CD14-positive monocyte (primary cell): ENCODE data around the gene PITPNC1. TPM values are rescaled to one million over a fixed set of nuclear protein-coding genes. Genes with fewer than 3 reads are reported as not detected.

Experiments
- DNase-seq, 3 donors: peaks; one replicate each; pipeline ENCODE4 v3.0.0-alpha.2; 2011 to 2022
- H2AFZ ChIP-seq: 2 replicates; pipeline ENCODE4 v1.6.0; 2012; ENCODE audit warnings: mild to moderate bottlenecking, low read depth, low read length, inconsistent platforms; ENCODE audit not compliant: insufficient read depth, poor library complexity, severe bottlenecking
- H3K27ac ChIP-seq, 2 donors: 1 replicate in 1 of 2; 2 replicates in 1 of 2; pipeline ENCODE4 v1.5.1; 2012 to 2013; ENCODE audit warnings: low read length in 2 of 2, control low read depth in 1 of 2, inconsistent platforms in 1 of 2, low read depth in 1 of 2, mild to moderate bottlenecking in 1 of 2
- H3K27me3 ChIP-seq, 2 donors: one replicate each; pipeline versions ENCODE4 v1.6.0 to v1.6.1; 2011 to 2013; ENCODE audit warnings: low read length in 2 of 2; ENCODE audit not compliant: control insufficient read depth in 2 of 2, insufficient read depth in 2 of 2
- H3K36me3 ChIP-seq, 2 donors: replicated peaks in 1 of 2; 1 replicate in 1 of 2; 2 replicates in 1 of 2; pipeline versions ENCODE4 v1.5.1 to v1.6.1; 2012 to 2013; ENCODE audit warnings: low read length in 2 of 2, control low read depth in 1 of 2, inconsistent platforms in 1 of 2, mild to moderate bottlenecking in 1 of 2; ENCODE audit not compliant: insufficient read depth in 2 of 2, control insufficient read depth in 1 of 2
- H3K4me1 ChIP-seq, 2 donors: 1 replicate in 1 of 2; 2 replicates in 1 of 2; pipeline versions ENCODE4 v1.5.1 to v1.6.1; 2012 to 2013; ENCODE audit warnings: low read length in 2 of 2, control low read depth in 1 of 2, inconsistent platforms in 1 of 2, mild to moderate bottlenecking in 1 of 2, moderate library complexity in 1 of 2; ENCODE audit not compliant: insufficient read depth in 2 of 2, control insufficient read depth in 1 of 2
- H3K4me2 ChIP-seq: replicated peaks from 2 replicates; pipeline ENCODE3; 2012; ENCODE audit warnings: low read length, moderate library complexity, mild to moderate bottlenecking; ENCODE audit not compliant: poor library complexity, severe bottlenecking; ENCODE audit errors: extremely low read depth
- H3K4me3 ChIP-seq, 3 experiments: fragments of 200-600 bp in 1 of 3; sonication (generic) in 1 of 3; replicated peaks in 1 of 3; 1 replicate in 2 of 3; 2 replicates in 1 of 3; pipeline ENCODE4 v1.5.1; 2011 to 2013; ENCODE audit warnings: low read length in 3 of 3, mild to moderate bottlenecking in 3 of 3, control low read depth in 2 of 3, low read depth in 2 of 3, inconsistent platforms in 1 of 3, moderate library complexity in 1 of 3
- H3K79me2 ChIP-seq: 2 replicates; pipeline ENCODE4 v1.6.0; 2012; ENCODE audit warnings: mild to moderate bottlenecking, control low read depth, inconsistent platforms, low read length, moderate library complexity; ENCODE audit not compliant: insufficient read depth
- H3K9ac ChIP-seq: 2 replicates; pipeline ENCODE4 v1.6.0; 2017; ENCODE audit warnings: low read length, mild to moderate bottlenecking; ENCODE audit not compliant: insufficient read depth, poor library complexity, severe bottlenecking
- H3K9me3 ChIP-seq, 2 donors: replicated peaks in 1 of 2; 1 replicate in 1 of 2; 2 replicates in 1 of 2; pipeline versions ENCODE4 v1.5.1 to v1.6.1; 2012 to 2013; ENCODE audit warnings: low read length in 2 of 2, control low read depth in 1 of 2; ENCODE audit not compliant: control insufficient read depth in 1 of 2, insufficient read depth in 1 of 2
- H4K20me1 ChIP-seq: 2 replicates; pipeline ENCODE4 v1.6.0; 2012; ENCODE audit warnings: mild to moderate bottlenecking, low read length, control low read depth, moderate library complexity; ENCODE audit not compliant: insufficient read depth
- H3K27ac Mint-ChIP-seq, 7 donors: one replicate each; pipeline ENCODE4 v1.8.0; 2020; ENCODE audit warnings: mild to moderate bottlenecking in 7 of 7, mixed read lengths in 7 of 7, moderate library complexity in 6 of 7, inconsistent platforms in 2 of 7
- H3K27me3 Mint-ChIP-seq, 3 donors: one replicate each; pipeline ENCODE4 v1.8.0; 2021 to 2022; ENCODE audit warnings: low read depth in 3 of 3, mild to moderate bottlenecking in 3 of 3, mixed read lengths in 3 of 3, moderate library complexity in 3 of 3, inconsistent platforms in 1 of 3
- H3K36me3 Mint-ChIP-seq, 2 donors: one replicate each; pipeline ENCODE4 v1.8.0; 2020; ENCODE audit warnings: mixed read lengths in 2 of 2, inconsistent platforms in 1 of 2, mild to moderate bottlenecking in 1 of 2
- H3K4me1 Mint-ChIP-seq: one replicate; pipeline ENCODE4 v1.8.0; 2020; ENCODE audit warnings: mild to moderate bottlenecking, mixed read lengths
- H3K4me3 Mint-ChIP-seq, 2 donors: one replicate each; pipeline ENCODE4 v1.8.0; 2020; ENCODE audit warnings: mild to moderate bottlenecking in 2 of 2, mixed read lengths in 2 of 2, moderate library complexity in 1 of 2
- H3K9me3 Mint-ChIP-seq, 7 donors: one replicate each; pipeline ENCODE4 v1.8.0; 2020 to 2022; ENCODE audit warnings: mixed read lengths in 7 of 7, mild to moderate bottlenecking in 6 of 7, moderate library complexity in 6 of 7, inconsistent platforms in 2 of 7
- CTCF ChIP-seq: fragments of 200-600 bp; IDR thresholded peaks from one replicate; pipeline ENCODE4 v1.8.0; 2022; ENCODE audit warnings: antibody characterized with exemption, mild to moderate bottlenecking
- WGBS: methylation state at CpG from one replicate; pipeline ENCODE4 v1.1.5; 2013; ENCODE audit warnings: missing lambda C conversion rate; ENCODE audit not compliant: insufficient coverage; 5-methylcytosine and 5-hydroxymethylcytosine counted together
- intact Hi-C, 2 donors: fragments of 100-400 bp; cut with micrococcal nuclease; formaldehyde crosslinking; loops; one replicate each; pipeline versions ENCODE4 v1.15.0 to v1.15.1; 2023
- polyA plus RNA-seq, 3 donors: library from polyadenylated mRNA; depleted of rRNA in 1 of 3; unstranded in 2 of 3; stranded (reverse) in 1 of 3; fragments of 300-500 nt in 2 of 3; fragments of >200 nt in 1 of 3; fragmentation: Illumina TruSeq in 2 of 3; gene quantifications; 1 replicate in 2 of 3; 2 replicates in 1 of 3; pipeline ENCODE4 v1.2.3, GENCODE V29; 2012 to 2021

PITPNC1 gene
- polyA plus RNA-seq, 3 donors, result 18.5 to 31.0 (median 21.7) TPM

GRCh38 chr17:67481808-67482207, 104.7 kb downstream of the PITPNC1 start:
- no peak for TF ChIP-seq CTCF
- Histone ChIP-seq H4K20me1 (peaks cover 13% of the 10 kb centered on the region), H3K4me2 (peak overlapping the region; percentile 32), H2AFZ (no peak overlapping the region), H3K4me3 (no peak overlapping the region), H3K36me3 (no peaks in the 10 kb centered on the region), H3K9me3 (no peaks in the 10 kb centered on the region), H3K27ac (peak overlapping the region in 1 of 2 donors; percentile 91), H3K4me1 (peaks cover 20 to 40% of the 10 kb centered on the region in 2 donors), H3K9ac (peak overlapping the region; percentile 60), H3K79me2 (peaks cover 43% of the 10 kb centered on the region), H3K27me3 (no peaks in the 10 kb centered on the region)
- Mint-ChIP-seq H3K4me1 (peaks cover 42% of the 10 kb centered on the region), H3K4me3 (peak overlapping the region in 1 of 2 donors; percentile 18), H3K36me3 (peaks cover 4 to 6% of the 10 kb centered on the region in 2 donors), H3K9me3 (peaks cover 0 to 1% (median 0%) of the 10 kb centered on the region in 7 donors), H3K27me3 (peaks cover 0 to 2% (median 0%) of the 10 kb centered on the region in 3 donors), H3K27ac (peak overlapping the region; percentile 84 to 96 (median 96))
- peak; percentile 76 to 89 (median 79) for DNase-seq
- 64% methylated on average over 2 of the region's 4 CpGs for WGBS
- intact Hi-C loops, result no loop called here

GRCh38 chr17:67482764-67483163, 105.7 kb downstream of the PITPNC1 start:
- Histone ChIP-seq H3K27me3 (no peaks in the 10 kb centered on the region), H4K20me1 (peaks cover 9% of the 10 kb centered on the region), H3K27ac (peak overlapping the region in 1 of 2 donors; percentile 77), H3K4me1 (peaks cover 18 to 37% of the 10 kb centered on the region in 2 donors), H3K36me3 (no peaks in the 10 kb centered on the region), H3K79me2 (peaks cover 37% of the 10 kb centered on the region), H2AFZ (no peak overlapping the region), H3K9me3 (no peaks in the 10 kb centered on the region), H3K4me2 (no peak overlapping the region), H3K4me3 (no peak overlapping the region), H3K9ac (no peak overlapping the region)
- intact Hi-C loops, result no loop called here
- peaks cover 0 to 2% (median 0%) of the 10 kb centered on the region in 7 donors for H3K9me3 Mint-ChIP-seq
- TF ChIP-seq CTCF, result no peak
- H3K36me3 Mint-ChIP-seq, result peaks cover 5 to 9% of the 10 kb centered on the region in 2 donors
- peaks cover 45% of the 10 kb centered on the region for H3K4me1 Mint-ChIP-seq
- H3K4me3 Mint-ChIP-seq, result no peak overlapping the region
- WGBS, result 86% methylated on average over 1 of the region's 3 CpGs
- H3K27ac Mint-ChIP-seq, result peak overlapping the region in 6 of 7 donors; percentile 39 to 94 (median 80)
- H3K27me3 Mint-ChIP-seq, result peaks cover 0 to 2% (median 0%) of the 10 kb centered on the region in 3 donors
- DNase-seq, result peak in 2 of 3 donors; percentile 13 to 72
